Esophagus squamous epithelium (tissue), 4 donors: ENCODE measurements around the gene RREB1.

Source experiments
- CTCF ChIP-seq, 6 experiments: fragments of 450-650 bp in 4 of 6; fragments of 200-600 bp in 2 of 6; sonication (generic) in 2 of 6; IDR thresholded peaks; one replicate each; pipeline ENCODE4 v1.5.1; 2016 to 2019; ENCODE audit warnings: antibody characterized with exemption in 6 of 6, mild to moderate bottlenecking in 4 of 6, moderate library complexity in 4 of 6
- POLR2A ChIP-seq, 4 donors: fragments of 450-650 bp; IDR thresholded peaks; one replicate each; pipeline ENCODE4 v1.6.1; 2017; ENCODE audit warnings: antibody characterized with exemption in 4 of 4, mild to moderate bottlenecking in 4 of 4, moderate library complexity in 3 of 4

- TF ChIP-seq CTCF (IDR thresholded peaks at IDR 0.05): no peak
- TF ChIP-seq POLR2A (IDR thresholded peaks at IDR 0.05): no peak
Observed at GRCh38 chr6:7184502-7184901, 76.7 kb downstream of the RREB1 start.
